Esophagus muscularis mucosa (tissue), 4 donors: ENCODE data around the gene SLC29A4. TPM values are rescaled to one million over a fixed set of nuclear protein-coding genes. Genes with fewer than 3 reads are reported as not detected.

ENCODE experiments used
- DNase-seq: peaks from one replicate; pipeline ENCODE4 v3.0.0-alpha.2; 2017; ENCODE audit errors: extremely low spot score
- H3K27ac ChIP-seq, 4 donors: fragments of 200-600 bp; sonication (generic); replicated peaks in 1 of 4; 1 replicate in 3 of 4; 2 replicates in 1 of 4; pipeline ENCODE4 v1.5.1; 2016 to 2019; ENCODE audit warnings: mild to moderate bottlenecking in 1 of 4
- H3K27me3 ChIP-seq, 4 donors: fragments of 200-600 bp; sonication (generic); one replicate each; pipeline versions ENCODE4 v1.5.1 to v1.6.0; 2016 to 2019
- H3K36me3 ChIP-seq, 4 donors: fragments of 200-600 bp; sonication (generic); one replicate each; pipeline ENCODE4 v1.5.1; 2016 to 2019
- H3K4me1 ChIP-seq, 4 donors: fragments of 200-600 bp; sonication (generic); one replicate each; pipeline ENCODE4 v1.5.1; 2016 to 2019
- H3K4me3 ChIP-seq, 4 donors: fragments of 200-600 bp; sonication (generic); 1 replicate in 2 of 4; 2 replicates in 2 of 4; pipeline ENCODE4 v1.5.1; 2016 to 2019; ENCODE audit warnings: mild to moderate bottlenecking in 4 of 4, moderate library complexity in 1 of 4
- H3K9me3 ChIP-seq, 4 donors: fragments of 200-600 bp; sonication (generic); 1 replicate in 3 of 4; 2 replicates in 1 of 4; pipeline ENCODE4 v1.5.1; 2016 to 2019
- EP300 ChIP-seq: sonication (generic); formaldehyde crosslinking; IDR thresholded peaks from one replicate; pipeline ENCODE4 v1.6.1; 2017; ENCODE audit warnings: antibody characterized with exemption
- POLR2A ChIP-seq: fragments of 450-650 bp; IDR thresholded peaks from one replicate; pipeline ENCODE4 v1.6.1; 2017; ENCODE audit warnings: antibody characterized with exemption, moderate library complexity, mild to moderate bottlenecking, low read depth
- POLR2AphosphoS5 ChIP-seq, 2 donors: sonication (generic); formaldehyde crosslinking; IDR thresholded peaks; one replicate each; pipeline ENCODE4 v1.6.1; 2017; ENCODE audit warnings: antibody characterized with exemption in 2 of 2
- WGBS: methylation state at CpG from one replicate; pipeline ENCODE4 v1.1.5; 2018; 5-methylcytosine and 5-hydroxymethylcytosine counted together
- intact Hi-C: fragments of 100-400 bp; cut with DNase I; formaldehyde crosslinking; loops from one replicate; pipeline ENCODE4 v1.15.1; 2023
- total RNA-seq, 4 donors: library from RNA; depleted of rRNA; stranded (reverse); fragments of >200 nt; gene quantifications; one replicate each; pipeline versions ENCODE4 v1.1.0 to v1.2.1, GENCODE V29; 2016
- TF ChIP-seq, protein P1 (sequence below), 3 experiments: fragments of 200-600 bp in 2 of 3; fragments of 450-650 bp in 1 of 3; sonication (generic) in 2 of 3; IDR thresholded peaks; one replicate each; pipeline ENCODE4 v1.5.1; 2017 to 2019; ENCODE audit warnings: antibody characterized with exemption in 3 of 3, mild to moderate bottlenecking in 2 of 3, moderate library complexity in 1 of 3

Gene SLC29A4
- 1 to 10 TPM; 2.5 to 6.3 (median 4.1) TPM for total RNA-seq

DNA sequence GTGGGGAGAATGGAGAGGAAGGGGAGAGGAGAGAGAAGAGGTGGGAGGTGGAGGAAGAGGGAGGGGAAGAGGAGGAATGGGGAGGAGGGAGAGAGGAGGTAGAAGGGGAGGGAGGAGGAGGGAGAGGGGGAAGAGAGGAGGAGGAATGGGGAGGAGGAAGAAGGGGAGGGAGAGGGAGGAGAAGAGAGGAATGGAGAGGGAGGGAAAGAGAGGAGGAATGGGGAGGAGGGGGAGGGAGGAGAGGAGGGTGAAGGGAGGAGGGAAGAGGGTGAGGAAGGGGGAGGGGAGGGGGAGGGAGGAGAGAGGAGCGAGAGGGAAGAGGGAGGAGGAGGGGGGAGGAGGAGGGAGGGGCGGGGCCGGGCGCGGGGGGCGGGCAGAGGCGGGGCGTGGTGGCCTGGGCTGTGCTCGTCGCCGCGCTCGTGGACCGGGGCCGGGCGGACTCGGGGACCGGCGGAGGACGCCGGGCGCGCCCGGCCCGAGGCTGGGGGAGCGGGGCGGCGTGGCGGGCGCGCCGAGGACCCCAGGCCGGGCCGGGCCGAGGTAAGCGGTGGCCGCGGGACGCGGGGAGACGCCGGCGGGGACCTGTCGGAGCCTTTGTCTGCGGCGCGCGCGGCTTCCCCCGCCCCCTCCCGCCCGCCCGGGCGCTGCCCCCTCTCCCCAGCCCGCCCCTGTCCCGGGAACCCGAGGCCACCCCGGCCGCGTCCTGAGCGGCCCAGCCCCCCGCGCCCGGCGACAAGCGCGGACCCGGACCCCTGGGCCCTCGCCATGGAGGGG, at the start of gene SLC29A4:
SLC29A4 (plus strand) TSS at position 401 of the 774 bp plus-strand sequence. CDS start 4,874 bp downstream, outside the sequence.
- TF ChIP-seq EP300 (no peak), POLR2AphosphoS5 (IDR thresholded peaks at IDR 0.05) (no peak), POLR2A (no peak)
- TF ChIP-seq, protein P1, sequence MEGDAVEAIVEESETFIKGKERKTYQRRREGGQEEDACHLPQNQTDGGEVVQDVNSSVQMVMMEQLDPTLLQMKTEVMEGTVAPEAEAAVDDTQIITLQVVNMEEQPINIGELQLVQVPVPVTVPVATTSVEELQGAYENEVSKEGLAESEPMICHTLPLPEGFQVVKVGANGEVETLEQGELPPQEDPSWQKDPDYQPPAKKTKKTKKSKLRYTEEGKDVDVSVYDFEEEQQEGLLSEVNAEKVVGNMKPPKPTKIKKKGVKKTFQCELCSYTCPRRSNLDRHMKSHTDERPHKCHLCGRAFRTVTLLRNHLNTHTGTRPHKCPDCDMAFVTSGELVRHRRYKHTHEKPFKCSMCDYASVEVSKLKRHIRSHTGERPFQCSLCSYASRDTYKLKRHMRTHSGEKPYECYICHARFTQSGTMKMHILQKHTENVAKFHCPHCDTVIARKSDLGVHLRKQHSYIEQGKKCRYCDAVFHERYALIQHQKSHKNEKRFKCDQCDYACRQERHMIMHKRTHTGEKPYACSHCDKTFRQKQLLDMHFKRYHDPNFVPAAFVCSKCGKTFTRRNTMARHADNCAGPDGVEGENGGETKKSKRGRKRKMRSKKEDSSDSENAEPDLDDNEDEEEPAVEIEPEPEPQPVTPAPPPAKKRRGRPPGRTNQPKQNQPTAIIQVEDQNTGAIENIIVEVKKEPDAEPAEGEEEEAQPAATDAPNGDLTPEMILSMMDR (IDR thresholded peaks at IDR 0.05), result no peak
- no peak for DNase-seq
- Histone ChIP-seq H3K36me3 (no peaks in the 10 kb centered on the region), H3K4me3 (peak within 1 kb of the TSS; percentile 57 to 69 (median 62)), H3K9me3 (no peaks in the 10 kb centered on the region), H3K4me1 (peaks cover 8 to 31% (median 15%) of the 10 kb centered on the region in 4 donors), H3K27me3 (peaks cover 0 to 14% (median 0%) of the 10 kb centered on the region in 4 donors), H3K27ac (peak within 1 kb of the TSS in 1 of 4 donors; percentile 53)
- intact Hi-C loops, result no loop called here
- WGBS, result no CpG with 5 or more reads among the region's 69 CpGs

- intact Hi-C loops, result no loop called here
- H3K4me1 ChIP-seq, result peaks cover 19 to 32% (median 31%) of the 10 kb centered on the region in 4 donors
- peaks cover 11 to 36% (median 33%) of the 10 kb centered on the region in 4 donors for H3K36me3 ChIP-seq
- TF ChIP-seq POLR2A, result no peak
- no peak for TF ChIP-seq EP300
- TF ChIP-seq, protein P1 (IDR thresholded peaks at IDR 0.05), result no peak
- no peak for TF ChIP-seq POLR2AphosphoS5 (IDR thresholded peaks at IDR 0.05)
- no peak overlapping the region for H3K4me3 ChIP-seq
- H3K9me3 ChIP-seq, result no peaks in the 10 kb centered on the region
- DNase-seq, result no peak
- H3K27ac ChIP-seq, result no peak overlapping the region
- 83% methylated on average over 26 of the region's 26 CpGs for WGBS
- no peaks in the 10 kb centered on the region for H3K27me3 ChIP-seq
Observed at GRCh38 chr7:5234852-5235831, 47.6 kb upstream of the SLC29A4 start.

GRCh38 chr7:5237286-5237685, 45.5 kb upstream of the SLC29A4 start:
- no peaks in the 10 kb centered on the region for H3K9me3 ChIP-seq
- H3K4me1 ChIP-seq, result peaks cover 12 to 28% (median 27%) of the 10 kb centered on the region in 4 donors
- DNase-seq, result no peak
- peak overlapping the region in 3 of 4 donors; percentile 16 to 30 (median 24) for H3K4me3 ChIP-seq
- no peaks in the 10 kb centered on the region for H3K27me3 ChIP-seq
- WGBS, result 36% methylated on average over 21 of the region's 21 CpGs
- H3K36me3 ChIP-seq, result peaks cover 0 to 15% (median 12%) of the 10 kb centered on the region in 4 donors
- peak overlapping the region; percentile 22 to 56 (median 33) for H3K27ac ChIP-seq
- TF ChIP-seq, protein P1 (IDR thresholded peaks at IDR 0.05), result no peak
- peak; percentile 60 to 86 for TF ChIP-seq POLR2AphosphoS5 (IDR thresholded peaks at IDR 0.05)
- TF ChIP-seq EP300, result no peak
- no peak for TF ChIP-seq POLR2A
- intact Hi-C loops, result no loop called here

- Histone ChIP-seq H3K27me3 (no peaks in the 10 kb centered on the region), H3K4me3 (no peak overlapping the region), H3K4me1 (peaks cover 12 to 28% (median 27%) of the 10 kb centered on the region in 4 donors), H3K36me3 (peaks cover 0 to 2% (median under 1%) of the 10 kb centered on the region in 4 donors), H3K9me3 (no peaks in the 10 kb centered on the region), H3K27ac (no peak overlapping the region)
- 83% methylated on average over 10 of the region's 19 CpGs for WGBS
- intact Hi-C loops, result no loop called here
- no peak for DNase-seq
- TF ChIP-seq POLR2A (no peak), EP300 (no peak), POLR2AphosphoS5 (IDR thresholded peaks at IDR 0.05) (no peak)
- TF ChIP-seq, protein P1 (IDR thresholded peaks at IDR 0.05), result no peak
Observed at GRCh38 chr7:5238500-5238899, 44.2 kb upstream of the SLC29A4 start.
